Stomach (tissue), 9 donors: ENCODE data around the gene SOHLH2. TPM values are rescaled to one million over a fixed set of nuclear protein-coding genes. Genes with fewer than 3 reads are reported as not detected.

ENCODE experiments used
- DNase-seq, 2 donors: peaks; one replicate each; pipeline versions ENCODE4 v3.0.0 to v3.0.0-alpha.2; 2013 to 2019
- H3K27ac ChIP-seq, 5 donors: fragments of 200-600 bp in 4 of 5; sonication (generic) in 4 of 5; one replicate each; pipeline ENCODE4 v1.5.1; 2013 to 2019; ENCODE audit warnings: mild to moderate bottlenecking in 1 of 5, moderate library complexity in 1 of 5
- H3K27me3 ChIP-seq, 3 donors: fragments of 200-600 bp; sonication (generic); one replicate each; pipeline ENCODE4 v1.5.1; 2017 to 2019; ENCODE audit warnings: mixed run types in 1 of 3
- H3K36me3 ChIP-seq, 4 donors: fragments of 200-600 bp; sonication (generic); 1 replicate in 3 of 4; 2 replicates in 1 of 4; pipeline ENCODE4 v1.5.1; 2016 to 2019
- H3K4me1 ChIP-seq, 4 donors: fragments of 200-600 bp; sonication (generic); one replicate each; pipeline ENCODE4 v1.5.1; 2016 to 2019
- H3K4me3 ChIP-seq, 4 donors: fragments of 200-600 bp; sonication (generic) in 3 of 4; one replicate each; pipeline ENCODE4 v1.5.1; 2016 to 2019; ENCODE audit warnings: mild to moderate bottlenecking in 1 of 4
- H3K9me3 ChIP-seq, 4 donors: fragments of 200-600 bp; sonication (generic); one replicate each; pipeline ENCODE4 v1.5.1; 2016 to 2019
- CTCF ChIP-seq, 7 experiments: fragments of 450-650 bp in 4 of 7; fragments of 200-600 bp in 3 of 7; sonication (generic) in 3 of 7; IDR thresholded peaks; one replicate each; pipeline ENCODE4 v1.5.1; 2016 to 2019; ENCODE audit warnings: antibody characterized with exemption in 7 of 7, control low read depth in 2 of 7, mild to moderate bottlenecking in 1 of 7
- EP300 ChIP-seq: sonication (generic); formaldehyde crosslinking; IDR thresholded peaks from one replicate; pipeline ENCODE4 v1.6.1; 2017; ENCODE audit warnings: antibody characterized with exemption
- POLR2A ChIP-seq, 4 donors: fragments of 450-650 bp; IDR thresholded peaks; one replicate each; pipeline ENCODE4 v1.6.1; 2016; ENCODE audit warnings: antibody characterized with exemption in 4 of 4, control low read depth in 2 of 4, mild to moderate bottlenecking in 1 of 4, moderate library complexity in 1 of 4
- POLR2AphosphoS5 ChIP-seq, 3 donors: sonication (generic); formaldehyde crosslinking; IDR thresholded peaks; one replicate each; pipeline ENCODE4 v1.6.1; 2016; ENCODE audit warnings: antibody characterized with exemption in 3 of 3
- WGBS, 5 donors: extraction: QIAGEN DNeasy Blood & Tissue Kit in 3 of 5; methylation state at CpG; one replicate each; pipeline versions ENCODE4 v1.1.5 to v1.1.7; 2013 to 2018; 5-methylcytosine and 5-hydroxymethylcytosine counted together
- intact Hi-C: fragments of 100-400 bp; cut with DNase I; formaldehyde crosslinking; loops from one replicate; pipeline ENCODE4 v1.15.1; 2023; ENCODE audit warnings: low total_unique reads
- polyA plus RNA-seq, 3 donors: library from polyadenylated mRNA; stranded (reverse); fragments of 200-250 nt; gene quantifications; one replicate each; pipeline ENCODE4 v1.2.3, GENCODE V29; 2013
- total RNA-seq, 5 donors: library from RNA; depleted of rRNA; stranded (reverse); fragments of >200 nt; gene quantifications; one replicate each; pipeline versions ENCODE4 v1.1.0 to v1.2.3, GENCODE V29; 2014 to 2016
- donor health status: healthy with polysubstance abuse.
- donor health status: Bipolar disorder and iron deficiency.
- donor health status: healthy.

The SOHLH2 gene
- total and polyA plus RNA-seq, 8 donors, result 0.18 to 0.45 (median 0.25) TPM; not detected in 5

- peak overlapping the region in 4 of 5 donors; percentile 21 to 66 (median 49) for H3K27ac ChIP-seq
Observed at GRCh38 chr13:36131931-36132297, 82.4 kb downstream of the SOHLH2 start.

GRCh38 chr13:36131222-36131930 is 83.0 kb downstream of the SOHLH2 start, which contains the start of gene DCLK1:
DCLK1 (minus strand) TSS chr13:36131382.
- H3K4me3 ChIP-seq, result peak within 1 kb of the TSS; percentile 53 to 69 (median 56)
- H3K27me3 ChIP-seq, result peaks cover 0 to 30% (median 21%) of the 10 kb centered on the region in 3 donors
- peak; percentile 29 to 87 for DNase-seq
- H3K36me3 ChIP-seq, result no peaks in the 10 kb centered on the region
- intact Hi-C loops, result no loop called here
- 7 to 23% (median 16%) methylated on average over 16 to 46 of the region's 48 CpGs for WGBS, 5 donors
- peaks cover 0 to 12% (median 4%) of the 10 kb centered on the region in 4 donors for H3K4me1 ChIP-seq
- no peaks in the 10 kb centered on the region for H3K9me3 ChIP-seq
- H3K27ac ChIP-seq, result peak within 1 kb of the TSS; percentile 21 to 66 (median 34)
- TF ChIP-seq POLR2AphosphoS5 (IDR thresholded peaks at IDR 0.05) (no peak), CTCF (IDR thresholded peaks at IDR 0.05) (no peak), EP300 (no peak), POLR2A (IDR thresholded peaks at IDR 0.05) (no peak)

More at GRCh38 chr13:36131931-36132297, 82.4 kb downstream of the SOHLH2 start:
- 46 to 74% (median 60%) methylated on average over 5 of the region's 5 CpGs for WGBS, 5 donors
- Histone ChIP-seq H3K9me3 (no peaks in the 10 kb centered on the region), H3K4me3 (peak overlapping the region in 3 of 4 donors; percentile 53 to 57 (median 56)), H3K27me3 (peaks cover 0 to 30% (median 21%) of the 10 kb centered on the region in 3 donors), H3K4me1 (peaks cover 0 to 12% (median 4%) of the 10 kb centered on the region in 4 donors), H3K36me3 (no peaks in the 10 kb centered on the region)
- intact Hi-C loops, result no loop called here
- TF ChIP-seq EP300 (no peak), POLR2AphosphoS5 (IDR thresholded peaks at IDR 0.05) (no peak), CTCF (IDR thresholded peaks at IDR 0.05) (no peak), POLR2A (IDR thresholded peaks at IDR 0.05) (no peak)
- peak in 1 of 2 donors; percentile 77 for DNase-seq

- Histone ChIP-seq H3K9me3 (no peaks in the 10 kb centered on the region), H3K36me3 (no peaks in the 10 kb centered on the region), H3K4me3 (peak overlapping the region; percentile 53 to 69 (median 56)), H3K4me1 (peaks cover 0 to 12% (median 4%) of the 10 kb centered on the region in 4 donors), H3K27me3 (peaks cover 0 to 30% (median 21%) of the 10 kb centered on the region in 3 donors), H3K27ac (peak overlapping the region in 3 of 5 donors; percentile 34 to 66 (median 64))
- intact Hi-C loops, result no loop called here
- 0 to 4% (median 1%) methylated on average over 7 to 61 of the region's 61 CpGs for WGBS, 5 donors
- DNase-seq, result peak in 1 of 2 donors; percentile 47
- TF ChIP-seq EP300 (no peak), POLR2A (IDR thresholded peaks at IDR 0.05) (no peak), POLR2AphosphoS5 (IDR thresholded peaks at IDR 0.05) (no peak), CTCF (IDR thresholded peaks at IDR 0.05) (no peak)
Observed at GRCh38 chr13:36130552-36131221, 83.7 kb downstream of the SOHLH2 start.

- intact Hi-C loops, result no loop called here
- WGBS, 5 donors, result 12 to 29% (median 16%) methylated on average over 13 of the region's 13 CpGs
- Histone ChIP-seq H3K4me1 (peaks cover 0 to 12% (median 4%) of the 10 kb centered on the region in 4 donors), H3K36me3 (no peaks in the 10 kb centered on the region), H3K4me3 (peak overlapping the region; percentile 53 to 69 (median 56)), H3K27me3 (peaks cover 0 to 30% (median 21%) of the 10 kb centered on the region in 3 donors), H3K9me3 (no peaks in the 10 kb centered on the region), H3K27ac (no peak overlapping the region)
- no peak for DNase-seq
- TF ChIP-seq POLR2A (IDR thresholded peaks at IDR 0.05) (no peak), CTCF (IDR thresholded peaks at IDR 0.05) (no peak)
Observed at GRCh38 chr13:36130193-36130551, 84.2 kb downstream of the SOHLH2 start.
